Activated gamma-delta T cell treated with Interleukin-2 at 50 U/mL for 16 hours (primary cell): ENCODE measurements around the gene AFAP1L2.

ENCODE experiments used
- DNase-seq: peaks from one replicate; pipeline ENCODE4 v3.0.0-alpha.2; 2020

Gene AFAP1L2

DNA sequence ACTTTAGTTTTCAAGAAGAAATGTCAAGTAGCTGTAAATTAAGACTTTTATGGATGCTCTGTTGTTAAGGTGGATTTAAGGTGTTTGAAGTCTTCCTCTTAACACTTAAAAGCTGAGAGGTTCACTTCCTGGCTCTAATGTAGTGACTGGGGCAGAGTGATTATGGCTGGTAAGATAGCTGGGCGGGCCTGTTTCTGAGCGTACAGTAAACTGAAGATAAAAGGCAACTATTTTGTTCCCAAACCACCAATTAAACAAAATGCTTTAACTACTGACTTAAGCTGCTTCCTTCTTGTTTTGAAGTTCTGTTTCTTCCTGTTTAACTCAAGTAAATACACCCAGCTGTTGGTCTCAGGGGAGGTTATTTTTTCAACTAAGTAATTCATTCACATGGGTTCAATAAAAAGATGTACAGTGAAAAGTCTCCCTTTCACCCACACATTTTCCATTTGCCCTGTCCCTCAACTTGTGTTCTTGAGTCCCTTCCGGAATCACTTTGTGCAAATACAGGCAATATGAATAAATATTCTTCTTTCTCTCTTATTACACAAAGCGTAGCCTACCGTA is 145.9 kb downstream of the AFAP1L2 start:
- DNase-seq: no peak

DNA sequence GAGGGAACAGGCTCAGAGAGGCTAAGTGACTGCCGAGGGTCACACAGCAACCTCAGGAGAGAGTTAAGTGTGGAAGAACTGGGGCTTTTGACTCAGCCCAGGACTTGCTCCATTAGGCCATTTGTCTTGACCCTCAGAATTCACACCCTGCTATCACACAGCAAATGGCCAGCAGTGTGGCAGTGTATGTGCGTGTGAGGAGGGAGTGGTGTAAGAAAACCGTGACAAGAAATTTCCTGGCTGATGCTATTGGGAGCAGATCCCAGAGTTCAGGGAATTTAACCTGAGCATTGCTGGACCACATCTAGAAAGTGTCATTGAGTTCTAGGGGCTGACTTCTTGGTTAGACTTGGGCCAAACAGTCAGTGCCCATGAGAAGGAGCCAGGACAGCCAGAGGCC is 146.8 kb downstream of the AFAP1L2 start:
- no peak for DNase-seq

DNA sequence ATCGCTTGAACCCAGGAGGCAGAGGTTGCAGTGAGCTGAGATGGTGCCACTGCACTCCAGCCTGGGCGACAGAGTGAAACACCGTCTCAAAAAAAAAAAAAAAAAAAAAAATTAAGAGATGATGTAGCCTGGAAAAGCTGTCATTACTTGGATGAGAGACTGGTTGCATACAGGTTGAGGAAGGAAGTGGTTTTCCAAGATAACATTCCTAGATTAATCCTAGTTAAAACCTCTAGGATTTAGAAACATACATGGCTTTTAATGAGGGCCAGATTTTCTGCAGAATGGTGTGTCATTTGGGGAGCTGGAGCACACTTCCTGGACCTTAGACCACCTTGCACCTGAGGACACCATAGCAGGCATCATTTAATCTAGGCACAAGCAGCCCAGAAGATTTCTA is 147.5 kb downstream of the AFAP1L2 start:
- DNase-seq: no peak

DNA sequence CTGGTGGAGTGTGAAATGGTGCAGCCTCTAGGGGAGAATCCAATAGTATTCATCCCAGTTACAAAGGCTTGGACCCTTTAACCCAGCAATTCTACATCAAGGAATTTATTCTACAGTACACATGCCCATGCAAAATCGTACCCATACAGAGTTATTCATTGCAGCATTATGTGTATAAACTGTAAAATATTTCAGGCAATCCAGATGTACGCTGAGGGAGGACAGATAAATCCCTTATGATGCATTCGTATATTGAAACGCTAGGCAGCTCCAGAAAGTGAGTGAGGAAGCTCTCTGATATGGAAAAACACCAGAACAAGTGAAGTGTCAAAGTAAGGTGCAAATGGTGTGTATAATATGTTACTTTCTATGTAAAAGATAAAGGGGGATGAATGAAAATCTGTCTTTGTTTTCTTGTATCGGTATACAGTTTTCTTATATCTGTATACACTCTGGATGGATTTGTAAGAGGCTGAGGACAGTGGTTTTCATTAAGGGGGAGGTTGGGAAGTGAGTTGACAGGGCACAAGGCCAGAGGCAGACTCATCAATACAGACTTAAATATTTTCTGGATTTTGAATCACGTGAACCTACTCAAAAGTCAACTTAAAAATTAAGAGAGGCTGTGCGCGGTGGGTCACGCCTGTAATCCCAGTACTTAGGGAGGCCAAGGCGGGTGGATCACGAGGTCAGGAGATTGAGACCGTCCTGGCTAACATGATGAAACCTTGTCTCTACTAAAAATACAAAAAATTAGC is 148.1 kb downstream of the AFAP1L2 start:
- DNase-seq: no peak

DNA sequence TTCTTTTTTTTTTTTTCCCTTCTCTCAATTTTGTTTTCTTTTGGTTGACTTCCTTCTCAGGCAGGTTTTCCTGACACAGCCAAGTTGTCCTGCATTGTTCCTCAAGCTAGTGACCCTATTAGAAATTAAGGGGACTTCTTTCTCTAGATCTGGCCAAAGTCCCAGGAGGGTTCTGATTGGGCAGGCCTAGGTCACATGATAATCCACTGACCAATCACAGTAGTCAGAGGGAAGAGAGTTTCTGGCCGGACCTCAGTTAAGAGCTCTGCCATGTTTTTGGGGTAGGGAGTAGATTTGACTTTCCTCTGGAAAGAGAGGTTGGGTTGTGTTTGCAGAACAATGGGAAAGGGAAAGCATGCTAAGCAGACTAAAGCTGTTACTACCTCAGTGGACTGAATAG is 149.1 kb downstream of the AFAP1L2 start:
- DNase-seq: no peak

DNA sequence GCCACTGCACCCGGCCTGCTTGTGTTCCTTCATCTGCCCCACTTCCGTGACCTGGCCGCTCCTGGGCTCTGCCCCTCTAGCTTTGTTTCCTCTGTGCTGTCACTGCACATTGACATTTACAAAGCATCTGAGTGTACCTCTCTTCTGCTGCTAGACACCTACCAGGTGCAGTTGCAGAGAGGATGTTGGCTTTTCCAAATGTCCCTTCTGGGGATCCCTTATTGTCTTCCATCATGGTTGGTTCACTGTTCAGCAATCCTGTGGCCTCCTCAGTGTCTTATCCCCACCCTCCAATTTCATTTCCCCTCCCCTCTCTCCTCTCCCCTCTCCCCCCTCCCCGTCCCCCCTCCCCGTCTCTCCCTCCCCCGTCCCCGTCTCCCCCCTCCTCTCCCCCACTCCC is 151.4 kb downstream of the AFAP1L2 start:
- no peak for DNase-seq

DNA sequence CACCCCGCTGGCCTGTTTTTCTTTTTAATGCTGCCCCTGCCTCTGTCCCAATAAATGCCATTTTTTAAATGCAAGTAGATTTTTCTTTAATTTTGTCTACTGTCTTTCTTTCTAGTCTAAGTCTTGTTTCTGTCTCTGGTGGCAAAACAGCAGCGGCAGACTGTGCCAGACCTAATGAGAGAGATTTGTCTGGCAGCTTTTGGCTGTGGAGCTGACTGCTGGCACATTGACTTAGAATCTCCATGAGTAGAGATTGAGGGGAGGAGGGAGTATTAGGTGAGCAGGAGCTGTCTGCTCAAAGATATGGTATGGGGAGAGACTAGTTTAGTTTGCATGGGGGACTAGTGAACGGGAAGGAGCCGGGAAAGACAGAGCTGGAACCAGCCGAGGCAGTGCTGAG is 152.2 kb downstream of the AFAP1L2 start:
- DNase-seq: no peak

DNA sequence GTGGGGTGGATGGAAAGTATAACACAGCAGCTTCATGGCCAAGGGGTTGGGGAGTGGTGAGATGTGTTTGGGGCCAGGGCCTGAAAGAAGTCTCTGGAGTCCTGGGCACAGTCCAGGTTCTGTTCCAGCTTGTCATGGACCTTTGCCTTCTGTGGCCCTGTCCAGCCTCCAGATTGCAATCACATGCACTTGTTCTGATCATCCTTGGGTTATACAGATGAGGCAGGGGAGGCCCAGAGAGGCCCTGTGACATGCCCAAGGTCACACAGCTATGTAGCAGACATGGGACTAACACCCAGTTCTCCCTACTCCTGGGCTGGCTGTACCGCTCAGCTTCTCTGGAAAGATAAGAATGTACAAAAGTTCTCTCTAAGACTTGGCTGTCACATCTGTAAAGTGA is 153.6 kb downstream of the AFAP1L2 start:
- DNase-seq: no peak

DNA sequence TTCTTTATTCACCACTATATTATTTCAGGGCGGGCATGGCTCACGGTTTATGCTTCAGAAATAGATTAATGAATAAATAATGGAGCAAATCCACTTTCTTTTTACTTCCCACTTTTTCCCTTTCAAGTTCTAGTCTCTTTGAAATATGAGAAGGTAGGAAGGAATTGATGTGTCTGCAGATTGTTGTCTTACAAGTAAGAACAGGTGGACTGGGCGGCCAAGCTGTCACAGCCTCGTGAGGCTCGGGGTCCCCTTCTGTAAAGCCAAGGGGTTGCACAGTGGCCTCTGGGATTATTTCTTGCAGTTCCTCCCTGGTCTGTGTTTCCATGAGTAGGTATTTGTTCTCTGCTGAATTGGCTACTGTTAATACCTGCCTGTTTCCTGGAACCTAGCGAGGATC is 154.1 kb downstream of the AFAP1L2 start:
- DNase-seq: no peak

DNA sequence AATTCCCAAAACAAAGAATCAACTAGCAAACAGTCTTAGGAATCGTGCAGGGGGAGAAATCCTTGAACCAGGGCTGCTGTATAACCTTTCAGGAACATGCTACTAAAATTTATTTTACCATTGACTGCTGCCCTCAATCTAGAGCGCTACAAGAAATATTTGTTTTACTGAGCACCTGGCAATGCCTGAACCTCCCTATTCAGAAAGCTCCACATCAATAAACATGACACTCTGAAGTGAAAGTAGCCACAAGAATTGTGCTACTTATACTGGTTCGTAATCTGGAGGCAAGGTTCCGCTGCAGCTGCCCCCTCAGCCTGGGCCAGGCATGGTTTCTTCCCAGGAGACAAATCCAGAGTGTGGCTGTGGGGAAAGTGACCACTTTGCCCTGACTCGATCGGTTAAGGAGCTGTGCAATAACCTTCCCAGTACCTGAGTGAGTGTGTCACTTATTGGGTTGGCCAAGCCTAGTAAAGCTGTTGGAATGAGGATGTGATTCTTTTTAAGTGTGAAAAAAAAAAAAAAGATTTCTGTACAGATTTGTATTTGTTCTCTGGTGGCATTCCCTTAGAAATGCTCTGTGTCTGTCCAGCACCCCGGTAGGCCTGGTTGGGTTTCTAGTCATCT is 157.5 kb downstream of the AFAP1L2 start:
- no peak for DNase-seq

DNA sequence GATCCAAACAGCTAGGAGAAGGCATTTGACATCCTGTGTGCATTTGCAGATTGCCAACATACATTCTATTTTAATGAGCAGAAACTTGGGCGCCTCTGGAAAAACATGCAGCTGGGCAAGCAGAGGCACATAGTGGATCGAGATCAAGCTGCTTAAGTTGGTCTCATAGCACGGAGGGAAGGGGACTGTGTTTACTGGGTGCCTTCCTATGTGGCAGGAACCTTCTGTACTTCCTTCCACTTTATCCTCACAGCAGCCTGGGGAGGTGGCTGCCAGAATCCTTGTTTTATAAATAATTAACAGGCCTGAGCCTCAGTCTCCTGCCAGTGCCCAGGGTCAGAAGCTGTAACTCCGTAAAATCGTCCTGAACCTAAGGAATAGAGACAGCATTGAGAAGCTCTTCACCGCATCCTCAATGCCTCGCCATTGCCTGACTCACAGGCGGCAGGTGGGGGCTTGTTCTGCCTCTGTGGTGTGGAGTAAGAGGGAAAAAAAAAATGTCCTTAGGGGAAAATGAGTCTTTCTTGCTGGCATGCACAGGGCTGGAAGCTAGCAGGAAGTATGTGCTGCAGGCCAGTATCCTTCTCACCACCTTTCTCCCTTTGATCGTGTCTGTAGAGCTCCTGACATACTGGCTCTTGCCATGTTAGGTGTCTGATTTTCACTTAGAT is 159.0 kb downstream of the AFAP1L2 start:
- no peak for DNase-seq
